ENCODE measurements around the gene AFDN. TPM values are rescaled to one million over a fixed set of nuclear protein-coding genes. Genes with fewer than 3 reads are reported as not detected.

AFDN gene
- total and polyA plus RNA-seq, 10 of the 15 experiments (the other 5 are each of a cell fraction or from before 2014, with no cell fraction given): 5.7 to 68.2 (median 45.1) TPM

- ATAC-seq: no peak
- intact Hi-C loops (cut with micrococcal nuclease; ENCODE audit: unreplicated experiment): no loop called here
- in situ Hi-C loops (cut with MboI): no loop called here
- no peak overlapping the region for H3K9ac ChIP-seq (ENCODE audit: control insufficient read depth, insufficient read depth, low read length)
- peaks cover 0 to 3% of the 10 kb centered on the region in 2 experiments; a peak in 1 of 4 replicates for H3K36me3 ChIP-seq (ENCODE audit: control insufficient read depth in 2 of 2, insufficient read depth in 2 of 2, low read length in 1 of 2)
- H3K27ac ChIP-seq (ENCODE audit: control insufficient read depth, insufficient read depth): no peak overlapping the region
- 97% methylated on average over 2 of the region's 2 CpGs for WGBS (ENCODE audit: insufficient coverage, insufficient replicate concordance, low lambda C conversion rate, missing lambda C conversion rate)
- no peak overlapping the region for H2AFZ ChIP-seq (ENCODE audit: control insufficient read depth, low read depth, low read length)
- no peak for DNase-seq (ENCODE audit: low read depth, low spot score)
- H3K27me3 ChIP-seq (replicated peaks in 1 of 2; ENCODE audit: control insufficient read depth in 2 of 2, insufficient read depth in 2 of 2, low read length in 1 of 2): no peaks in the 10 kb centered on the region
- no peak overlapping the region for H3K4me2 ChIP-seq (ENCODE audit: control insufficient read depth, insufficient read depth)
- H4K20me1 ChIP-seq (ENCODE audit: control insufficient read depth, insufficient read depth): no peaks in the 10 kb centered on the region
- RAD21 ChIA-PET (ENCODE audit: unreplicated experiment): no interaction called here
- BruUV-seq (replicated peaks): no TSS peak
- H3K79me2 ChIP-seq (ENCODE audit: control insufficient read depth, insufficient read depth, low read length): no peaks in the 10 kb centered on the region
- H3K4me1 ChIP-seq (ENCODE audit: control insufficient read depth, insufficient read depth, low read length): no peaks in the 10 kb centered on the region
- TF ChIP-seq KLF5 (IDR thresholded peaks at IDR 0.05; ENCODE audit: partially characterized antibody) (no peak), RAD51 (IDR thresholded peaks at IDR 0.05) (no peak), CUX1 (IDR thresholded peaks at IDR 0.05; ENCODE audit: insufficient replicate concordance, low read depth, low read length) (no peak), CTCF (IDR thresholded peaks at IDR 0.05 in 2 of 3, conservative IDR thresholded peaks at IDR 0.05 in 1 of 3; ENCODE audit: control insufficient read depth in 2 of 3, extremely low read depth in 1 of 3, insufficient read depth in 1 of 3, low read depth in 3 of 3, low read length in 3 of 3) (no peak), SIN3A (IDR thresholded peaks at IDR 0.05; ENCODE audit: low read depth, low read length) (no peak), RELA (IDR thresholded peaks at IDR 0.05; ENCODE audit: borderline replicate concordance, partially characterized antibody) (no peak), ZNF217 (IDR thresholded peaks at IDR 0.05) (no peak), ZNF687 (IDR thresholded peaks at IDR 0.05) (no peak)
- POLR2A ChIA-PET: no interaction called here
- no peak for FAIRE-seq
- H3K9me3 ChIP-seq (replicated peaks; ENCODE audit: control insufficient read depth, insufficient read depth, low read length): no peaks in the 10 kb centered on the region
- CTCF ChIA-PET: no interaction called here
- SMC1A ChIA-PET (ENCODE audit: uncharacterized antibody, unreplicated experiment): no interaction called here
- H3K4me3 ChIP-seq: no peak overlapping the region
Measured at GRCh38 chr6:167937301-167937700, 110.6 kb downstream of the AFDN start.

All from GM12878 (cell line).